ENCODE results near the gene MICALL2.

- no peak for TF ChIP-seq CTCF (IDR thresholded peaks at IDR 0.05)
- TF ChIP-seq EP300 (IDR thresholded peaks at IDR 0.05), result no peak
- no peak for TF ChIP-seq POLR2A (IDR thresholded peaks at IDR 0.05; ENCODE audit: low read depth)
- no peak for TF ChIP-seq POLR2AphosphoS5 (IDR thresholded peaks at IDR 0.05)
These were observed 24.6 kb upstream of the MICALL2 start for GRCh38 chr7:1483536-1484505.
